T-helper 2 cell (primary cell): Measurements from ENCODE around the gene IRF1.
"Not testable (repeated sequence)": the region's sequence is repeated elsewhere in the genome, so short reads cannot be mapped to it uniquely, and the experiment has no call there.

Experiments
- DNase-seq, 5 experiments: peaks; one replicate each; pipeline versions ENCODE4 v3.0.0 to v3.0.0-alpha.2; 2012 to 2022

The IRF1 gene

DNA sequence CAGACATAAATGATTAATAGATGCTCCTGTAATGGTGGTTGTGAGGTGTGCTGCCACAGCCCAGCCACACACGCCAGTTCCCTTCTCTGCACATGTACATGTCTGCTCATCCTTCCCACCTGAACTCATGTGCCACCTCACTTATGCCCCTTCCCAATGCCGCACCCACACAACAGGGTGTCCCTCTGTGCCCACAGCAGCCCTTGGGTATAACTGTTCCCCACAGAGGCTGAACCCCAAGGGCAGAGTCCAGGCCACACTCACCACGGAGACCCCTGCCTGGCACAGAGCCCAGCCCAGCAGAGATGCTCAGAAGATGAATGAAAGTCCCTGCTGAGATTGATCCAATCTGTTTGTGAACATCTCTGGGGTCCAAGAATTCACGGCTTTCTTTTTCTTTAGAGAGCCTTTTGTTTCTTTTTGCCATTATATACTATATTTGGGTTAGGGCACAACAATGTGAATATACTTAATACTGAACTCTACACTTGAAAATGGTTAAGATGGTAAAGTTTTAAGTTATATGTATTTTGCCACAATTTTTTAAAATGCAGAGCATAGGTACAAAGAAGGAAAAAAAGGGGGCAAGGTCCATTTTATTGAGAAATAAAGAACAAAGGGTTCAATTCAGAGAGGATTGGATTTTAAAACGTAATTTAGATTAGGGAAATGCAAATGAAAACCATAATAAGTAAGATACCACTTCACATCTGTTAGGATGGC, 29.6 kb downstream of the IRF1 start:
- DNase-seq = no peak

DNA sequence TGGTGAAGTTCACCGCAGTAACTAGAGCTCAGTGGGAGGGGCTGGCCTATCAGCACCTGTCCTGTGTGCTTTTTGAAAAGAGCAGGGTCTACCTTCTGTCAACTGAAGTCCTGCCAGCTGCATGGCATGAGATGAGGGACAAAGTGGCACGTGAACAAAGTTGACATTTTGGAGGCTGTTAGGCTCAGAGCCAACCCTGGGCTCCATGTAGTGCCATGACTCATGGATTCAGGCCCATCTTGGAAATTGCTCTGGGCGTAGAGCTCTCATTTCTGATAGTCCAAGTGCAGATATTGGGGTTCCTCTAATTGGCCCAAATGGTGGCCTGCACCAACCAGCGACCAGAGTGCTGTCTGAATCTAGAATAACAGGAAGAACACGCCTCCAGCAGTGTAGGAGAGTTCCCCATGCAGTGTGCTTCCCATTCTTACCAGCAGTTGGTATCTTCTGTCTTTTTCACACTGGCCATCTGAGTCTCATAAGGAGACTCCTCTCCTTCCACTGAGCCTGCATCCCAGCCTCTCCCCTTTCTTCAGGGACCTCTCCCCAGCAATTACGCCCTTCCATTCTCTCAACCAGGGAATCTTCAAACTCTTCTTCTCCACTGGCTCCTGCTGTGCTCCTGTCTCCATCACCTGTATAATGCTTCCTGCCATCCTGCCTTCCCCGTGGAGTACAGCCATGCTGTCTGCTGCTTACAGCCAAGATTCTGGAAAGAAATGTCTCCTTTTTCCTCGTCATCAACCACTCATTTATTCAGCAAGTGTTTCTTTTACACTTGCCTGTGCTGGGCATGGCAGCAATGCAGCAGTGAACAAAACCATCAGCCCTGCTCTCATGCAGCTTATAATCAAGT, 30.4 kb downstream of the IRF1 start:
- DNase-seq = no peak

DNA sequence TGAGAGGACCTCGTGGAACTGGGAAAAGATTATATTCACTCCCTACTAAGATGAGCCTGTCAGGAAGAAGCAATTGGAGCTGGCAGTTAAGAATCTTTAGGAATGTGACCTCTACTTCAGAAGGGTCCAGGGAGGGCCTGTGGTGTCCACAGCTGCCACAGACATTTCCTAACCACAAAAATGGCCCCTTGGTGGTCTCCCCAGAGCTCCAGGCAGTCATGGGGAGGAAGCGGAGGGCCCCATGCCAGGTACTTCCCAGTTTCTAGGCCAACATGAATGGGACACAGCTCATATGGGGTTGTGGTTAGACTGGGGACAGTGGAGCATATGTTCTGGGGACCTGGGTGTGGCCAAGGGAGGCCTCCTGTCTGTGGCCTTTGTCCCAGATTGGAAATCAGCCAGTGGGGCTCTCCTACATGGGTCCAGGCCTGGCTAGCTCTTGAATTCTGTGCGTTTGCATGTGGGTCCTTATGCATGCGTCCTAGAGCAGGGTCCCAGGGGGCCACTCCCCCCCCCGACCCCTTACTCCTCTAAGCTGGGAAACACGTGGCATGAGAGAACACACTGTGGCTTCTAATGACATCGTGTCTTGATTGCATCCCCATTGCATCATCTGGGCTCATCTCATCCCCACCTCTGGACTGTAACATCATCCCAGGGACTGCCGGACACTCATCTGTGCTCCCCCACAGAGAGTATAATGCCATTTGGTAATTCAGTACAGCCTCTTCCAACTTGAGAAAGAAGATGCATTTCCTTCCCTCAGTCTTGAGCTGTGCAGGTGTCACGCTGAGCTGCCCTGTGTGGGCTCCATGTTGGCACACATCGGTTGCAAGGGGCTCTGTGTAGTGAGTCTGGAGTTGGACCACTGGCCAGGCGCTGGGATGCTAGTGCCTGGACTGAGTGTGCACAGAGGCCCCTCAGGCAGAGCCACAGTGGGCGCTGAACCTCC, 31.3 kb downstream of the IRF1 start:
- DNase-seq = no peak

DNA sequence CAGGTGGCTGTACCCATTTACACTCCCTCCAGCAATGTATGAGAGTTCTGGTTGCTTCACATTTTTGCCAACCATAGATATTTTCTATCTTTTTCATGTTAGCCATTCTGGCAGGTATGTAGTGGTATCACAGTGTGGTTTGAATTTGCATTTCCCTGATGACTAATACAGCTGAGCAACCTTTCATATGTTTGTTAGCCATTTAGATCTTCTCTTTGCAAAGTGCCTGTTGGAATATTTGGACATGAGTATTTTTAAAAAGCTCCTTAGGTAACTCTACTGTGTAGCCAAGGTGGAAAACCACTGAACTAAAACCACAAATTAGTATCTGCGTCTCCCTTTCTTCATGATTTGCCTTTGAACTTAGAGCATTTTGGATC, 31.9 kb downstream of the IRF1 start:
- DNase-seq = peak in 2 of 5 experiments; percentile 35 to 70

DNA sequence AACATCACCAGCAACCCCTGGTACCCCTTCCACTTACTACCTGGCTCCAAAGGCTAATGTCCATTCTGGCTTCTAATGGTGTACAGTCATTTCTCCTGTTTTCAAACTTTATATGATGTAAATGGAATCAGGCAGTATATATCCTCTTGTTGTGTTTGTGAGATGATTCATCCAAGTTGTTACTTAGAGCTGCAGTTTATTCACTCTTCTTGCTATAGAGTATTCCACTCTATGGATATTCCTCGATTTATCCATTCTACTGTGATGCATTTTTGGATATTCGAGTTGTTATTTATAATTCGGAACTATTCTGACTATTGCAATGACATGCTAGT, 32.4 kb downstream of the IRF1 start:
- peak in 1 of 5 experiments; percentile 39 for DNase-seq

DNA sequence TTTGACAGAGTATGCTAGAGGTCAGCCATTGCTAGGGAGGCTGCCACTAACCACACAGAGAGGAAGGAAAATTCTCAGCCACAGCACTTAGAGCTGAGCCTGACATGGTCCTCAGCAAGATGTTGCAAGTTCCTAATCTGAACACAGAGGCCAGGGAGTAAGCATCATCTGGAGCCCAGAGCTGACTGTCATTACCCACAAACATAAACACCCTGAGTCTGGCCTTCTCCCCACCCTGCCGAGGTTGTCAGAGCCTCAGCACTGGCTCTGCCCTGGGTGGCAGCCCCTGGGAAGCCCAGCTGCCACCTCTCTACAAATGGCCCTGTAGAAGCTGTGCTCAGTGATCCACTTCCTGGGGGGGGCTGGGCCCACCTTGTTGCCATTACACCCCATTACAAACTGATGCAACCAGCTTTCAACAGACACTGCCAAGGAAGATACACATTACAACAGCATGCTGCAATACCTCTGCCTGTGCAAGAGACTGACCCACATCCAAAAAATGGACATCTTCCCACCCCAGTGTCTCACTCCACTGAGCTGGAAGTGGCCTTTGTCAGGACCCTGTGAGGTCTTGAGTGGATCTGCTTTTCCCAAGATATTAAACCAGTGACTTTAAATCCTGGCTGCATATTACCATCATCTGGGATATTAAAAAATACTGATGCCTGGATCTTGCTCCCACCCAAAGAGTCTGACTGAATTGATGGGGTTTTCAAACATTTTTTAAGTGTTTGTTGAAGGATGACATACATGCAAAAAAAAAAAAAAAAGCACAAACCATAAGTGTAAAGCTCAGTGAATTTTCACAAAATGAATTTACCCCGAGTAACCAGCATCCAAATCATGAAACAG, 33.0 kb downstream of the IRF1 start:
- DNase-seq = peak in 2 of 5 experiments; percentile 72 to 88

DNA sequence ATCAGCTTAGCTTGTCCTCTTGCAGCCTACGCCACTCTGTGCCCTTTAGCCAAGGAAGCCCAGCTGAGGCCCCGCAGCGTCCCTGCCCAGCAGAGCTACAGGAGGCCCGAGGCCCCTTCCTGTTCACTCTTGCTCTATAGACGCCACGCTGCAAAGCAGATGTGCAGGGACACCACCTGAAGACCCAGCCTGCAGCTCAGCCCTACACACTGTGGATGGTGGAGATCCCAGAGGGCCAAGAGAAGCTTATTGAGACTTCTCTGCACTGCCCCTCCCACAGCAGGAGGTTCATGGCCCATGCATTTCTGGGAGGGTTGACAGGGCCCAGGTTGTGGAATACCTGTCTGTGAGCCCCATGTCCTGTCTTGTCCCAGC, 33.6 kb downstream of the IRF1 start:
- DNase-seq = peak in 2 of 5 experiments; percentile 26 to 66

DNA sequence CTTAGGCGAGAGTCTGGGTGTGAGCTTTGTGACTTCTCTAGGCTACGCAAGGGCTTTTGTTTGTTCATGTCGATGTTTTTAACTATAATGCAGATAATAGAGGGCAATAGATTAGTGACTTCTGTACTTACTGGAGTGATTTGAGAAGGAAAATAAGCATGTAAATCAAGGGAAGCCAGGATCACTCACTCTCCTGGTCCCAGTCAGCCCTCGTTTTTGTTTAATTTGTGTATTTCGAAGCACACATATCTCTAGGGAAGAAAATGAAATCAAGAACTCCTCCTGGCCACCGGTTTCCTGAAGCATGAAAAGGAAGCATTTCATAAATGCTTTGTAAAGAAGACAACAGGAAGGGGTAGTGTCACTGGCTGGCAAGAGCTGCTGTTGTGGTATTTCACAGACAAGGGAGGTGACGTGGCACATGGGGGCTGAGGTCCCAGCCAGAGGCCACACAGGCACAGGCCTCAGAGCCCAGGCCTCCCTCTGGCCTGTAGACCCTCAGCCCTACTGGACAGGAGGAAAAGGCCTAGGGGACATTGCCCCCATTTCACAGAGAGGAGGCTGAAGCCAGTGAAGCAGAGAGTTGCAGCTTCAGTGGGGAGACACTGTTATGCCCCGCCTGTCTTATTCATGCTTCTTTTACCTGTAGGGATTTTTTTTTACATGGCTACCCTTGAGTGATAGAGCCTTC, 34.1 kb downstream of the IRF1 start:
- DNase-seq = peak in 3 of 5 experiments; percentile 21 to 95 (median 82)

DNA sequence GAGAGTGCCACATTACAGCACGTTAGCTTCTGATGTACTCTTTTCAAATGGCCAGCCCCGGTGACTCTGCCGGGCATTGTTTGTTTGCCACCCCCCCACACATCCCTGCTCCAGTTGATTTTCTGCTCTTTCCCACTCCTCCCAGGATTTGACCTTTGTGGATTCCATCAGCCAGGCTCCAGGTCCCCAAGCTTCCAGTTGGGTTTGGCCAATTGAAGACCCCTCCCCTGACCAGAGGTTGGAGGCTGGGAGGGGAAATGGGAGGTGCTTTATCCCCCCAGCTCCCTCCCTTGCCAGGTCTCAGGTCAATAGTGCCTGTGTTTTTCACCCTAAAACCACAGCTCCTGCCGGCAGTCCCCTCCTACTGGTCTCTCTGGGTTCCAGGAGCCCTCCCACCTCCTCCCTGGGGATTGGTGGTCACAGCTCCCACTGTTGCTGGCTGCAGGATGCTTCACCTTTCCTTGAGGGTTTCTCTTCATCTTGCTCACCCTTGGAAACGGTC, 34.9 kb downstream of the IRF1 start:
- DNase-seq = no peak

DNA sequence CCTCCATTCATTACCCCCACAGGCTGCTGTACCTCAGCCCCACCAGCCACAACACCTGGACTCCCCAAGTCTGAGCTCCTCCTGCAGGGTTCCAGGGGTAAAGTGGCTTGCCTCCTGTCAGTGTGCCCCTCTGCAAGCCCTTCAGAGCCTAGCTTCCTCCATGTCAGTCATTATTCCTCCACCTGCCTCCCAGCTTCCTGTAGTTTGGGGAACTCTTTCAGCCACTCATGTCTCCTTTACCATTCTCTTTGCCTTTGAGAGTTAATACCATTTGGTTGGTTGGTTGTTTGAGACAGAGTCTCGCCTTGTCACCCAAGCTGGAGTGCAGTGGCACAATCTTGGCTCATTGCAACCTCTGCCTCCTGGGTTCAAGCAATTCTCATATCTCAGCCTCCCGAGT, 36.2 kb downstream of the IRF1 start:
- DNase-seq = no peak

DNA sequence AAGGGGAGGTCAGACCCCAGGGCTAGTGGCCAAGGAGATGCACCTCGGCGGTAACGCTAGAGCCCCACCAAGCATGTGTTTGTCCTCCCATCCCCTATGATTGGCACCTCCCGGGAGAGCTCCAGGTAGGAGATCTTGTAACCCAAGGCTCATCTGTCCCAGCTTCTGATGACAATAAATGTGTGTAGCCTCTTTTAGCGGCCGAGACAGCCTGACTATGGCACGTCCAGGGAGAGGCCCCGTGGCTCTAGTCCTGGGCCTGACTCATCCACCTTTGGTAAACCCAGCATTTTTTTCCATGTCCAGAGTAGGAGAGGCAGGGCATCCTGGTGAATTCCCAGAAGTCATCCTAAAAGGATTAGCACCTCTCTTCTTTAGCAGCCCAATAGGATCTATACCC, 39.2 kb downstream of the IRF1 start:
- no peak for DNase-seq

DNA sequence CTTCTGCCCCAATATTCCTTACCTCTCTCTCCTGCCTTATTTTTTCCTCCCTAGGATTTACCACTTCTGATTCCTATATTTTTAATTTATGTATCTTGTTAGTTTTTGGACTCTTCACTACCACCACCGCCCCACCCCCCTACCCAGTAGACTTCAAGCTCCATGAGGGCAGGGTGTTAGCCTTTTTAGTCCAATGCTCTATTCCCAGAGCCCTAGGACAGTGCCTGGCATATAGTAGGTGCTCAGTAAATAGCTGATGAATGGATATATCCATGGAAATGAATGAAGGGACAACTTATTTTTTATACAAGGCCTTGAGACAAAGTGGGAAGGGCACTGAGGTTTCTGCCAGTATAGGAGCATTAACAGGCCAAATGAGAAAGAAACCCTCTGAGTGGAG, 41.5 kb downstream of the IRF1 start:
- DNase-seq = no peak

DNA sequence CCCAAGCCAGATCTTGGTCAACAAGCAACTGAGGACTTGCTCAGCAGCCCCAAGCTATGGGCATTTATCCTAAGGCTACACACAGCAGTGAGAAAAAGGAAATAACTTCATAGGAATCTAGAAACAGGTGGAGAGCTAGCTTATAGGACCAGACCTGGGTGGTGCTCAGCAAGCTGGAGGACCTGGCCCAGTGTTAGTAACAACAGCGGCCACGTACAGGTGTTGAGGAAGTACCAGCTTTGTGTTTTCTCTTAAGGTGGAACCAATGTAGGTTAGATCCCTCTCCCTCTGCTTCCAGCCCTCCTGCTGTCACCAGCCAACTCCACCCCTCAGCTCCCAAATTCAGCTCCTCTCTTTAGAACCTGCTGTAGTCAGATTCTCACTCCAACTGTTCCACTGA, 43.4 kb downstream of the IRF1 start:
- no peak for DNase-seq

DNA sequence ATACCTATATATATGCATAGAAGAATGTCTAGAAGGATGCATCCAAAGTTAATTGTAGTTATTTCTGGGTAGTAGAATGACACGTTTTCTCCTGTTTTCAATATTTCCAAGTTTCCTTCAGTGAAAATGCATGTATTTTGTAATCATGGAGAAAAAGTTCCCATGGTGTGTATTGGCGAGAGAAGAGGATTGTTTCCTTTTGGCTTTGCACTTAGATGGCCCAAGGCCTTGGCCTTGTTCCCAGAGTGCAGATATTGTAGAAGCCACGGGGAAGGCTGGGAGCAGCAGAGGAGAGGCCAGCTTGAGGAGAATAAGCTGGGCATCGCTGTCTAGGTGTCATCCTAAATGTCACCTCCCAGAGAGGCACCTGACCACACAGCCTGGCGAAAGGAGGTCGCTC, 44.0 kb downstream of the IRF1 start:
- no peak for DNase-seq

DNA sequence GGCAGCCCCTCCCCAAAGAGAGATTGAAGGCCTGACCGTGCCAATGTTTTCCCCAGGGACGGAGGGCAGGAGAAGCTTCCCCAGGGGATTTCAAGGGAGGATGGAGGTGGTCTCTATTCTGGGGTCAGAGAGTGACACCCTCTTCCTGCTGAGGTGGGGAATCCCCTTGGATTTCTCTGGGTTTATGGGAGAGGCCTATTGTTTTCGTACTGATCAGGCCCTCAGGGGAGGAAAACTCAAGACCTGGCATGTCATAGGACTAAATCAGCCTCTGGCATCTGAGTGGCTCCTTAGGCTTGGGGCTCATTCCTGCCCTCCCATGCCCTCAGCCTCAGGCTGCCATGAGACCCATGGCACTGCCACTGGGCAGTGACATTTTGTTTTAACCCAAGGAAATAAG, 44.6 kb downstream of the IRF1 start:
- DNase-seq = no peak

DNA sequence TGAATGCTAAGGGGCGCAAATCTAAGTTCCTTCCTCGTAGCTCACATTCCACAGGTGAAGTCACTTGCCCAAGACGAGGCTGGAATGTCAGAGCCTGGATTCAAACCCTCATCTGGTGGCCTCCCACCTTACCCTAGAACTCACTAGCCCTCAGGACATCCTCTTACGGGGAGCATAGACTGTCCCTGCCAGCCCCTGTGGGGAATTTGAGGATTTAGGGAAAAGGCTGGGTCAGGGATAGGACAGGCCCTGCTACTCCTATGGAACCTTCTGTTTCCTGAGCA, 45.0 kb downstream of the IRF1 start:
- DNase-seq = no peak

DNA sequence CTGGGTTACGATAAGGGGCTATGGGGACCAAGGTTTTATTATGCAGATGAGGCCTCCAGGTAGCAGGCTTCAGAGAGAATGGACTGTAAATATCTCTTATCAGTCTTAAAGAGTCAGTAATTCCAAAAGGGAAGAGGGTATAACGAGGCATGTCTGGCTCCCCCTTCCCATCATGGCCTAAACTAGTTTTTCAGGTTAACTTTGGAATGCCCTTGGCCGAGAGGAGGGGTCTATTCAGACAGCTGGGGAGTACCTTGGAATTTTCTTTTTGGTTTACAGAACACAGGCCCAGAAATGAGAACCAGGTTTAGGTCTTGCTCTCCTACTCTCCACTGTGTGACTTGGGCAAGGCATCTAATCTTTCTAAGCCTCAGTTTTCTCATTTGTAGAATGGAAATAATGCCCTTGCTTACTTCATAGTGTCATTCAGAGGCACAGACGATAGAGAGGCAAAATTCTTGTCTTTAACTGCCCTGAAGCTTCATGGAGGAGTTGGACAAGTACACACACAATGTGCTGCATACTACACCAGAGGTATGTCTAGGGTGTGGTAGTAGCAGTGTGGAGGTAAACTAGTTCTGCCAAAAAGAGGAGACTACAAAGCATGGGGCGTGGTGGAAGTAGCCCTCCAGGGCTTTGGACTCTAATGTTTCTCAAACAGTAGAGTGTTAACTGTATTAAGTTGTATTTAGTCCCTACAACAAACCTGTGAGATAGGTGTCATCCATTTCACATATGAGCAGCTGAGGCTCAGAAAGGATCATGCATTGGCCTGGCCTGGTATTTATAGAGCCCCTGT, 45.5 kb downstream of the IRF1 start:
- DNase-seq = no peak

DNA sequence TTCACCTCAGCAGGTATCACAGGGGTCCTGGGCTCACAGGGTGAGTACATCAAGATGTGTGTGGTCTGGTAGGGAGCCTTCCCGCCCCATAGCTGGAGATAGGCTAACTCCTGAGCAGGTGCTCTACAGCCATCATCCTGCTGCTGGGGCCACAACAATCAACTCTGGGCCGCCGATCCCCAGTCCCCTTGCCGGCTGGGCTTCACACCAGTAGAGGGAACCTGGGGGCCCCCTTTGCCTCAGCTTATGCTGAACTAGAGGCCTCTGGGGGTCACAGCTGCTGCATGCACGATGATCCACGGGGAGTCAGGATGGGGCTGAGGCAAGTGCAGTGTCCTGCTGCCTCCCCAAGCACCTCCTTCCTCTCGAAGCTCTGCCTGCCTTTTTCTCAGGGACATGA, 46.5 kb downstream of the IRF1 start:
- DNase-seq = no peak

DNA sequence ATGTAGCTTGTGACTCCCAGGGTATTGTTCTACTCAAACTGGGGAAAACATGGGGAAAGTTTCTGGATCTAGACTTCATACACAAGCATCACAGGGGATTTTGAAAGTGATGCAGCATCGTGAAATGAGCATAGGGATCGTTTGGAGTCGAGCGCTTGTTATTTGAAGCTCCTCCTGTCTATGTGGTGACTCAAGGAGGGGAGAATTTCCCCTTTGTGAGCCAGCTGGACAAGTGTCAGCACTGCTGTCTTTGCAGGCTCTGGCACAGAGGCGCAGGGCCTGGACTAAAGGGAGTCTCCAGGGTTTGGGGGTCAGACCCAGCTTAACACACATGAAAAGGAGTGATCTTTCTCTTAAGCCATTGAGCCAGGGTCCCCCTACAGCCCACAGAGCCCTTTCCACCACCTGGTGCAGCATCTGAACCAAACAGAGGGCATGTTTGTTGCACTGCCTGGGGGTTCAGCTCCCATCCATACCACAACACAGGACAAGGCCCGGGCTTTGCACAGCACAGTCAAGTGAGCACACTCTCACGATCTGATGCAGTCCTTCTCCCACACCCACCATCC, 51.0 kb downstream of the IRF1 start:
- DNase-seq = no peak

DNA sequence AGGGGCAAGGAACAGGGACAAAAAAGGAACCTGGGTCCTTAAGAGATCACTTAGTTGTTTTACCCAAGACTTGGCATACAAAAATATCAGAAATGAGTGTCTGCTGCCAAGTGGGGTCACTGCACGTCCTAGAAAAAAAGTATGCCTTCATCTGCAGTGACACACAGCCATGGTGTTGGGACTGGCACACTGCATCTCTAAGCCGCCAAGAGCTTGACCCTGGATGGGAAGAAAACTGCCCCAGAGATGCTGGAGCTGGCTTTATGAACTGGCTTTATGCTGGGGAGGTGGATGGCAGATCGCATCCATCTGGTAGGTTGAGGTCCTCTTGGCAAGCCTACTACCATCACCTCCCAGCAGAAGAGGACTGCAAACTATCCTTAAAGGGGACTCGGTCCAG, 51.7 kb downstream of the IRF1 start:
- no peak for DNase-seq

DNA sequence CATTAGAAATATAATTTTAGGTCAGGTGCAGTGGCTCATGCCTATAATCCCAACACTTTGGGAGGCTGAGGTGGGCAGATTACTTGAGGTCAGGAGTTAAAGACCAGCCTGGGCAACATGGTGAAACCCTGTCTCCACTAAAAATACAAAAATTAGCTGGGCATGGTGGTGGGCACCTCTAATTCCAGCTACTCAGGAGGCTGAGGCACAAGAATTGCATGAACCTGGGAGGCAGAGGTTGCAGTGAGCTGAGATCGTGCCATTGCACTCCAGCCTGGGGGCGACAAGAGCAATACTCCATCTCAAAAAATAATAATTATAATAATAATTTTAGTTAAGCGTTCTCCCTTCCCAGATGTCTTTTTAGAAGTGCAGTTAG, 52.3 kb downstream of the IRF1 start:
- not testable (repeated sequence) for DNase-seq
